IMR-90 (cell line): ENCODE results near the gene CRYGN. TPM values are rescaled to one million over a fixed set of nuclear protein-coding genes. Genes with fewer than 3 reads are reported as not detected.

Experiments used
- ATAC-seq: fragments of 200-7000 bp; cut with Tn5 transposase; 2 replicates; pipeline ENCODE4 v1.9.1; 2020; ENCODE audit warnings: low read depth, mild to moderate bottlenecking, moderate library complexity
- BruUV-seq: library from RNA; stranded (reverse); fragments of 400-500 nt; replicated peaks from 2 replicates; lab custom pipeline; 2021; lab: Mats Ljungman, UMichigan
- CTCF ChIA-PET: fragments of 300-600 bp; formaldehyde crosslinking; extraction: SDS; loops from one replicate; lab custom pipeline; 2021; ENCODE audit warnings: antibody characterized with exemption; lab: Yijun Ruan, JAX
- POLR2A ChIA-PET: fragments of 300-600 bp; sonication (Branson Sonifier 250); formaldehyde crosslinking; loops from one replicate; lab custom pipeline; 2022; ENCODE audit warnings: antibody characterized with exemption; ENCODE audit not compliant: unreplicated experiment; lab: Charles Lee
- DNase-seq: peaks from one replicate; pipeline ENCODE4 v3.0.0; 2013
- H2AFZ ChIP-seq: replicated peaks from 2 replicates; pipeline ENCODE3; 2013; ENCODE audit warnings: low read length, mild to moderate bottlenecking; ENCODE audit not compliant: poor library complexity
- H2AK5ac ChIP-seq: 2 replicates; pipeline ENCODE4 v1.6.1; 2013; ENCODE audit warnings: low read depth, low read length, inconsistent platforms
- H2AK9ac ChIP-seq: replicated peaks from 2 replicates; pipeline ENCODE3; 2013; ENCODE audit warnings: mild to moderate bottlenecking, low read depth, low read length, moderate library complexity; ENCODE audit not compliant: poor library complexity
- H2BK120ac ChIP-seq: 2 replicates; pipeline ENCODE4 v1.6.1; 2013; ENCODE audit warnings: low read depth, low read length, inconsistent platforms
- H2BK15ac ChIP-seq: 3 replicates; pipeline ENCODE4 v1.6.1; 2013; ENCODE audit warnings: low read depth, low read length, inconsistent platforms
- H2BK20ac ChIP-seq: 2 replicates; pipeline ENCODE4 v1.6.1; 2013; ENCODE audit warnings: low read depth, mild to moderate bottlenecking, inconsistent platforms, low read length, moderate library complexity
- H2BK5ac ChIP-seq: 2 replicates; pipeline ENCODE4 v1.6.1; 2013; ENCODE audit warnings: mild to moderate bottlenecking, low read depth, low read length, inconsistent platforms; ENCODE audit not compliant: poor library complexity, severe bottlenecking
- H3K14ac ChIP-seq: replicated peaks from 2 replicates; pipeline ENCODE4 v1.6.1; 2013; ENCODE audit warnings: low read depth, low read length, inconsistent platforms
- H3K18ac ChIP-seq: 2 replicates; pipeline ENCODE4 v1.6.1; 2013; ENCODE audit warnings: low read depth, low read length, control low read depth
- H3K23ac ChIP-seq: 2 replicates; pipeline ENCODE4 v1.6.1; 2013; ENCODE audit warnings: low read depth, low read length, inconsistent platforms
- H3K27ac ChIP-seq: 2 replicates; pipeline ENCODE4 v1.5.1; 2013; ENCODE audit warnings: mild to moderate bottlenecking, control low read depth, low read length; ENCODE audit not compliant: insufficient read depth
- H3K27me3 ChIP-seq: 2 replicates; pipeline ENCODE4 v1.6.1; 2013; ENCODE audit warnings: low read length; ENCODE audit not compliant: control insufficient read depth, insufficient read depth
- H3K36me3 ChIP-seq: 2 replicates; pipeline ENCODE4 v1.6.1; 2013; ENCODE audit warnings: low read length, mixed read lengths; ENCODE audit not compliant: control insufficient read depth, insufficient read depth
- H3K4ac ChIP-seq: 2 replicates; pipeline ENCODE4 v1.6.1; 2013; ENCODE audit warnings: low read depth, low read length, inconsistent platforms
- H3K4me1 ChIP-seq: 2 replicates; pipeline ENCODE4 v1.6.1; 2013; ENCODE audit warnings: low read length, mixed read lengths; ENCODE audit not compliant: control insufficient read depth, insufficient read depth
- H3K4me2 ChIP-seq: 2 replicates; pipeline ENCODE4 v1.6.1; 2013; ENCODE audit warnings: low read depth, mild to moderate bottlenecking, control low read depth, low read length, moderate library complexity
- H3K4me3 ChIP-seq: 2 replicates; pipeline ENCODE4 v1.5.1; 2013; ENCODE audit warnings: low read depth, mild to moderate bottlenecking, control low read depth, low read length, moderate library complexity; ENCODE audit not compliant: insufficient read depth
- H3K56ac ChIP-seq: 2 replicates; pipeline ENCODE4 v1.6.1; 2013; ENCODE audit warnings: low read length, inconsistent platforms; ENCODE audit not compliant: insufficient read depth; ENCODE audit errors: extremely low read depth
- H3K79me1 ChIP-seq, 2 experiments: 2 replicates each; pipeline ENCODE4 v1.6.1; 2013; ENCODE audit warnings: low read length in 2 of 2, inconsistent platforms in 1 of 2, low read depth in 1 of 2
- H3K9ac ChIP-seq: 2 replicates; pipeline ENCODE4 v1.6.1; 2013; ENCODE audit warnings: low read depth, low read length, control low read depth
- H3K9me1 ChIP-seq: 2 replicates; pipeline ENCODE4 v1.6.1; 2013; ENCODE audit warnings: low read length, inconsistent platforms; ENCODE audit not compliant: insufficient read depth
- H3K9me3 ChIP-seq: 2 replicates; pipeline ENCODE4 v1.6.1; 2013; ENCODE audit warnings: low read length; ENCODE audit not compliant: control insufficient read depth, insufficient read depth
- H4K20me1 ChIP-seq: 2 replicates; pipeline ENCODE4 v1.6.1; 2013; ENCODE audit warnings: low read length, inconsistent platforms; ENCODE audit not compliant: insufficient read depth
- H4K5ac ChIP-seq: 2 replicates; pipeline ENCODE4 v1.6.1; 2013; ENCODE audit warnings: mild to moderate bottlenecking, low read depth, low read length, control low read depth
- H4K8ac ChIP-seq, 2 experiments: 2 replicates each; pipeline ENCODE4 v1.6.1; 2013; ENCODE audit warnings: low read depth in 2 of 2, low read length in 2 of 2, control low read depth in 1 of 2, inconsistent platforms in 1 of 2
- H4K91ac ChIP-seq: 2 replicates; pipeline ENCODE4 v1.6.1; 2013; ENCODE audit warnings: low read depth, low read length, inconsistent platforms; ENCODE audit not compliant: insufficient read depth
- BHLHE40 ChIP-seq: fragments of 150-350 bp; IDR thresholded peaks from 2 replicates; pipeline ENCODE4 v1.6.1; 2016; ENCODE audit warnings: mild to moderate bottlenecking, low read depth, low read length
- CHD1 ChIP-seq: IDR thresholded peaks from 2 replicates; pipeline ENCODE4 v1.6.1; 2012; ENCODE audit warnings: low read depth, low read length, improper control_type of control experiment
- MXI1 ChIP-seq: IDR thresholded peaks from 2 replicates; pipeline ENCODE4 v1.6.1; 2012; ENCODE audit warnings: low read depth, mild to moderate bottlenecking, low read length, moderate library complexity, borderline replicate concordance
- NFE2L2 ChIP-seq: fragments of 150-350 bp; IDR thresholded peaks from 2 replicates; pipeline ENCODE4 v1.6.1; 2016; ENCODE audit warnings: low read depth, mild to moderate bottlenecking, low read length
- RAD21 ChIP-seq: IDR thresholded peaks from 2 replicates; pipeline ENCODE4 v1.6.1; 2012; ENCODE audit warnings: low read length, improper control_type of control experiment
- USF2 ChIP-seq: fragments of 150-350 bp; IDR thresholded peaks from 2 replicates; pipeline ENCODE4 v1.6.1; 2017; ENCODE audit warnings: mild to moderate bottlenecking, antibody characterized with exemption, low read length, low read depth
- WGBS, 2 experiments: methylation state at CpG; one replicate each; pipeline versions ENCODE4 v1.1.5 to v1.1.7; 2013; ENCODE audit warnings: missing lambda C conversion rate in 2 of 2; ENCODE audit not compliant: insufficient read length in 1 of 2; ENCODE audit errors: extremely low coverage in 2 of 2; 5-methylcytosine and 5-hydroxymethylcytosine counted together
- dilution Hi-C: fragments of 300-500 bp; cut with HindIII; formaldehyde crosslinking; loops from one replicate; pipeline ENCODE4 v1.14.3; 2018; ENCODE audit warnings: low sequenced_read_pairs; ENCODE audit not compliant: unreplicated experiment
- in situ Hi-C: fragments of 300-500 bp; cut with MboI; formaldehyde crosslinking; loops from 3 replicates; pipeline ENCODE4 v1.14.3; 2019; ENCODE audit warnings: low sequenced_read_pairs, inconsistent platforms, mixed read lengths
- intact Hi-C: fragments of 100-400 bp; cut with micrococcal nuclease; formaldehyde crosslinking; loops from 2 replicates; pipeline ENCODE4 v1.10.0; 2022
- polyA plus RNA-seq, 3 experiments: library from polyadenylated mRNA; depleted of rRNA; stranded (reverse); fragments of >200 nt; gene quantifications; 2 replicates each; pipeline ENCODE4 v1.2.3, GENCODE V29; 2012; ENCODE audit warnings: low replicate concordance in 1 of 3
- total RNA-seq: library from RNA; depleted of rRNA; stranded (reverse); fragments of >200 nt; gene quantifications from 2 replicates; pipeline ENCODE4 v1.2.3, GENCODE V29; 2012
- TF ChIP-seq, protein P1 (sequence below): fragments of 150-350 bp; IDR thresholded peaks from 2 replicates; pipeline ENCODE4 v1.6.1; 2016; ENCODE audit warnings: low read depth, mild to moderate bottlenecking, low read length, moderate library complexity, borderline replicate concordance

CRYGN gene
- total and polyA plus RNA-seq, 2 of the 4 experiments (the other 2 are of a cell fraction), result not detected

- TF ChIP-seq BHLHE40, result no peak
Measured at GRCh38 chr7:151398446-151399304, 41.3 kb downstream of the CRYGN start (continued).

- H3K4me3 ChIP-seq, result no peak overlapping the region
- H2BK120ac ChIP-seq, result no peak overlapping the region
- H4K91ac ChIP-seq, result no peak overlapping the region
- ChIA-PET CTCF (no interaction called here), POLR2A (no interaction called here)
- H3K9me3 ChIP-seq, result no peaks in the 10 kb centered on the region
- H3K27ac ChIP-seq, result no peak overlapping the region
- TF ChIP-seq, protein P1, sequence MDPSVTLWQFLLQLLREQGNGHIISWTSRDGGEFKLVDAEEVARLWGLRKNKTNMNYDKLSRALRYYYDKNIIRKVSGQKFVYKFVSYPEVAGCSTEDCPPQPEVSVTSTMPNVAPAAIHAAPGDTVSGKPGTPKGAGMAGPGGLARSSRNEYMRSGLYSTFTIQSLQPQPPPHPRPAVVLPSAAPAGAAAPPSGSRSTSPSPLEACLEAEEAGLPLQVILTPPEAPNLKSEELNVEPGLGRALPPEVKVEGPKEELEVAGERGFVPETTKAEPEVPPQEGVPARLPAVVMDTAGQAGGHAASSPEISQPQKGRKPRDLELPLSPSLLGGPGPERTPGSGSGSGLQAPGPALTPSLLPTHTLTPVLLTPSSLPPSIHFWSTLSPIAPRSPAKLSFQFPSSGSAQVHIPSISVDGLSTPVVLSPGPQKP, result no peak
- TF ChIP-seq MXI1 (no peak), RAD21 (no peak), USF2 (no peak), CHD1 (no peak), NFE2L2 (no peak)
- no peaks in the 10 kb centered on the region for H3K4me1 ChIP-seq
- no peaks in the 10 kb centered on the region for H3K36me3 ChIP-seq
- intact Hi-C loops (no loop called here), dilution Hi-C loops (no loop called here), in situ Hi-C loops (no loop called here)
- no peak for ATAC-seq
- H3K9ac ChIP-seq, result no peak overlapping the region
- no peak overlapping the region for H2BK15ac ChIP-seq
- H2AK9ac ChIP-seq, result no peak overlapping the region
- no peak overlapping the region for H2AFZ ChIP-seq
- H3K79me1 ChIP-seq, result no peaks in the 10 kb centered on the region
- BruUV-seq, result no TSS peak
- H2BK5ac ChIP-seq, result no peak overlapping the region
- no peak overlapping the region for H3K18ac ChIP-seq
- no peaks in the 10 kb centered on the region for H4K20me1 ChIP-seq
- no peak overlapping the region for H3K4me2 ChIP-seq
- no peaks in the 10 kb centered on the region for H3K9me1 ChIP-seq
- 92% methylated on average over 7 of the region's 13 CpGs; no CpG with 5 or more reads in 1 of the 2 experiments for WGBS, 2 experiments
- no peak overlapping the region for H2BK20ac ChIP-seq
- no peak overlapping the region for H4K5ac ChIP-seq
- H3K27me3 ChIP-seq, result peaks cover 16% of the 10 kb centered on the region
- DNase-seq, result no peak
- H3K23ac ChIP-seq, result no peak overlapping the region
- H3K56ac ChIP-seq, result no peak overlapping the region
- no peak overlapping the region for H2AK5ac ChIP-seq
- no peak overlapping the region for H3K4ac ChIP-seq
- no peak overlapping the region for H3K14ac ChIP-seq
- H4K8ac ChIP-seq, result no peak overlapping the region
Measured at GRCh38 chr7:151397026-151397425, 42.9 kb downstream of the CRYGN start.
